Measurements from ENCODE around the gene ARHGEF2. TPM values are rescaled to one million over a fixed set of nuclear protein-coding genes. Genes with fewer than 3 reads are reported as not detected.

Gene ARHGEF2
- total and polyA plus RNA-seq, 10 of the 15 experiments (the other 5 are each of a cell fraction or from before 2014, with no cell fraction given): 8.1 to 113 (median 69.9) TPM

- ChIA-PET CTCF (interaction anchor here (1.1 to 14.7 kb wide), 7 partner anchors 7 to 93 kb away, joined by 3 to 227 read pairs (median 9); partner anchors contain the start of gene RXFP4), POLR2A (interaction anchor here (0.7 to 14.9 kb wide), 7 partner anchors 9 to 86 kb away, joined by 3 to 273 read pairs (median 4); partner anchors contain the start of gene RXFP4), SMC1A (ENCODE audit: uncharacterized antibody, unreplicated experiment) (interaction anchor here (0.6 to 16.7 kb wide), 7 partner anchors 10 to 91 kb away, joined by 3 to 229 read pairs (median 15); partner anchors contain the start of gene RXFP4), RAD21 (ENCODE audit: unreplicated experiment) (interaction anchor here (1.0 to 14.4 kb wide), 5 partner anchors 14 to 39 kb away, joined by 3 to 214 read pairs (median 7); partner anchors contain the start of genes KHDC4 and RXFP4)
- Histone ChIP-seq H3K27me3 (replicated peaks in 1 of 2; ENCODE audit: control insufficient read depth in 2 of 2, insufficient read depth in 2 of 2, low read length in 1 of 2) (no peaks in the 10 kb centered on the region), H3K27ac (ENCODE audit: control insufficient read depth, insufficient read depth) (no peak overlapping the region), H3K4me3 (peak overlapping the region; percentile 100; the same call in 1 of the 2 replicates), H3K4me2 (ENCODE audit: control insufficient read depth, insufficient read depth) (peak overlapping the region; percentile 26; the same call in 1 of the 2 replicates), H3K79me2 (ENCODE audit: control insufficient read depth, insufficient read depth, low read length) (peaks cover 96% of the 10 kb centered on the region), H3K9ac (ENCODE audit: control insufficient read depth, insufficient read depth, low read length) (no peak overlapping the region), H3K9me3 (replicated peaks; ENCODE audit: control insufficient read depth, insufficient read depth, low read length) (no peaks in the 10 kb centered on the region), H3K4me1 (ENCODE audit: control insufficient read depth, insufficient read depth, low read length) (peaks cover 40% of the 10 kb centered on the region), H4K20me1 (ENCODE audit: control insufficient read depth, insufficient read depth) (peaks cover 4% of the 10 kb centered on the region; the same call in 1 of the 2 replicates), H3K36me3 (ENCODE audit: control insufficient read depth in 2 of 2, insufficient read depth in 2 of 2, low read length in 1 of 2) (peaks cover 2 to 10% of the 10 kb centered on the region in 2 experiments; a peak in 3 of 4 replicates), H2AFZ (ENCODE audit: control insufficient read depth, low read depth, low read length) (no peak overlapping the region)
- TF ChIP-seq YBX1 (IDR thresholded peaks at IDR 0.05): no peak
- no peak for TF ChIP-seq CEBPB (IDR thresholded peaks at IDR 0.05; ENCODE audit: borderline replicate concordance in 1 of 2, low read depth in 2 of 2, low read length in 2 of 2)
- TF ChIP-seq NR2F1 (conservative IDR thresholded peaks at IDR 0.05): no peak
- no peak for TF ChIP-seq ZNF207 (IDR thresholded peaks at IDR 0.05; ENCODE audit: borderline replicate concordance)
- TF ChIP-seq PKNOX1 (IDR thresholded peaks at IDR 0.05): no peak
- no peak for TF ChIP-seq FOS (IDR thresholded peaks at IDR 0.05; ENCODE audit: borderline replicate concordance, extremely low read depth, insufficient read length)
- TF ChIP-seq KLF5 (IDR thresholded peaks at IDR 0.05; ENCODE audit: partially characterized antibody): no peak
- no peak for TF ChIP-seq CTCF (IDR thresholded peaks at IDR 0.05 in 2 of 3, conservative IDR thresholded peaks at IDR 0.05 in 1 of 3; ENCODE audit: control insufficient read depth in 2 of 3, extremely low read depth in 1 of 3, insufficient read depth in 1 of 3, low read depth in 3 of 3, low read length in 3 of 3)
- TF ChIP-seq RELA (IDR thresholded peaks at IDR 0.05; ENCODE audit: borderline replicate concordance, partially characterized antibody): no peak
- TF ChIP-seq HCFC1 (IDR thresholded peaks at IDR 0.05; ENCODE audit: low read length): no peak
- TF ChIP-seq TCF7 (IDR thresholded peaks at IDR 0.05; ENCODE audit: borderline replicate concordance): no peak
- TF ChIP-seq YY1 (IDR thresholded peaks at IDR 0.05; ENCODE audit: low read depth, low read length): no peak
- TF ChIP-seq ZNF24 (IDR thresholded peaks at IDR 0.05): no peak
- no peak for TF ChIP-seq PAX5 (IDR thresholded peaks at IDR 0.05; ENCODE audit: borderline replicate concordance, low read depth, low read length)
- TF ChIP-seq TCF12 (IDR thresholded peaks at IDR 0.05; ENCODE audit: low read depth, low read length): no peak
- TF ChIP-seq ASH2L (IDR thresholded peaks at IDR 0.05; ENCODE audit: borderline replicate concordance, low read depth): no peak
- TF ChIP-seq BACH1 (IDR thresholded peaks at IDR 0.05; ENCODE audit: borderline replicate concordance): no peak
- no peak for TF ChIP-seq JUND (IDR thresholded peaks at IDR 0.05; ENCODE audit: low read depth, low read length)
- TF ChIP-seq EGR1 (IDR thresholded peaks at IDR 0.05; ENCODE audit: borderline replicate concordance in 1 of 2, low read depth in 2 of 2, low read length in 2 of 2): no peak
- TF ChIP-seq MTA2 (IDR thresholded peaks at IDR 0.05; ENCODE audit: low read depth): no peak
- FAIRE-seq: no peak
- in situ Hi-C loops (cut with MboI) (no loop called here), intact Hi-C loops (cut with micrococcal nuclease; ENCODE audit: unreplicated experiment) (no loop called here)
- no peak for DNase-seq (ENCODE audit: low read depth, low spot score)
- 58% methylated on average over 2 of the region's 3 CpGs for WGBS (ENCODE audit: insufficient coverage, insufficient replicate concordance, low lambda C conversion rate, missing lambda C conversion rate)
- BruUV-seq (replicated peaks): no TSS peak
- no peak for ATAC-seq
Observed at GRCh38 chr1:155973723-155974122, 4.6 kb downstream of the ARHGEF2 start.

All from GM12878 (cell line).